Measurements from ENCODE around the gene RELN.

Gene RELN

DNA sequence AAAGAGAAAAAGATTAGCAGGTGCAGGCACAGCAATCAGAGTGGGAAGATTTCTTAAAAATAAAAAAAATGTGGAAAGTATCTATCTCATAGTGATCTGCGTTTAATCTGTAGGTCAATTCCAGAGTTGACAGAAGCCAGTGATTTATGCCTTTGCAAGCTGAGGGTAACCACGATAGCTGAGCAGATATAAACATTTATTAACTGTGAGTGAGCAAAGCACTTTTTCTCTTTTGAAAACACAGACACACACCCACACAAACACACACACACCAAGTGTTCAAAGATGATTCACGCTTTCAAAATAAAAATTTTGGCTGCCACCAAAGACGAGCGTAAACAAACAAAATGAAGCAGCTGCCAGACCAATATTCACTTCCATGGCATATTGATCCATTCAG is 300.2 kb downstream of the RELN start:
- no peaks in the 10 kb centered on the region for H3K9me3 ChIP-seq (ENCODE audit: control insufficient read depth, insufficient read depth, low read depth, low read length)
- TF ChIP-seq ZNF654 (tag by site-specific recombination; IDR thresholded peaks at IDR 0.05; ENCODE audit: low read depth) = no peak
- TF ChIP-seq MEIS1 (CRISPR knock-in tag; IDR thresholded peaks at IDR 0.05; ENCODE audit: borderline replicate concordance) = 0 out of 2 replicates have a peak, but pooled peaks have one; percentile 27
- ChIA-PET CTCF (no interaction called here), POLR2A (no interaction called here)
- H3K36me3 ChIP-seq (ENCODE audit: control insufficient read depth in 2 of 2, insufficient read depth in 1 of 2, low read length in 2 of 2) = no peaks in the 10 kb centered on the region
- H3K4me1 ChIP-seq (ENCODE audit: control insufficient read depth, insufficient read depth, low read length) = no peaks in the 10 kb centered on the region
- H3K4me3 ChIP-seq (ENCODE audit: low read depth, low read length) = no peak overlapping the region
- no peak overlapping the region for H3K27ac ChIP-seq (ENCODE audit: extremely low read depth, low read depth, low read length)

DNA sequence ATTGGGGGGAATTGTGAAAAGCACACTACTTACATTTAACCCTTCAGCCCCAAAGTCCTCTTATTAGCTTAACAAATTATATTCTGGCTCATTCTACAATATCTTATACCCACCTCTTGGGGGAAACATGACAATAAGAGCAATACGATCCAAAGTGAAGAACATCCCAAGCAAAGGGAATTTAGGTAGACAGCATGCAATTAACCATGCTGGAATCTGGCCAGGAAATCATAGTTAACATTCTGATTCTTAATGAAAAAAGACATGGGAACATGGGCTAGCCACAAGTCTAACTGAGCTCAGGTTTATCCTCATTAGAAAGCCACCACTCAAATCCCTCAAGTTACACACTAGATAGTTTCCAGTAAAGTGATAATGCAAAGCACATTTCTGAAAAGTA is 301.5 kb downstream of the RELN start:
- Histone ChIP-seq H3K4me1 (ENCODE audit: control insufficient read depth, insufficient read depth, low read length) (no peaks in the 10 kb centered on the region), H3K36me3 (ENCODE audit: control insufficient read depth in 2 of 2, insufficient read depth in 1 of 2, low read length in 2 of 2) (no peaks in the 10 kb centered on the region), H3K27ac (ENCODE audit: extremely low read depth, low read depth, low read length) (no peak overlapping the region), H3K4me3 (ENCODE audit: low read depth, low read length) (no peak overlapping the region), H3K9me3 (ENCODE audit: control insufficient read depth, insufficient read depth, low read depth, low read length) (no peaks in the 10 kb centered on the region)
- TF ChIP-seq ZNF843 (tag by site-specific recombination; IDR thresholded peaks at IDR 0.05) = no peak
- TF ChIP-seq ZNF175 (tag by site-specific recombination; IDR thresholded peaks at IDR 0.05) = no peak
- no peak for TF ChIP-seq ZNF433 (tag by site-specific recombination; IDR thresholded peaks at IDR 0.05; ENCODE audit: low read depth)
- TF ChIP-seq ZNF664 (tag by site-specific recombination; IDR thresholded peaks at IDR 0.05) = no peak
- TF ChIP-seq ZNF426 (tag by site-specific recombination; IDR thresholded peaks at IDR 0.05) = no peak
- no peak for TF ChIP-seq ZNF629 (tag by site-specific recombination; IDR thresholded peaks at IDR 0.05)
- TF ChIP-seq ZNF133 (tag by site-specific recombination; IDR thresholded peaks at IDR 0.05) = no peak
- TF ChIP-seq ZXDB (tag by site-specific recombination; IDR thresholded peaks at IDR 0.05) = no peak
- TF ChIP-seq, protein P1, sequence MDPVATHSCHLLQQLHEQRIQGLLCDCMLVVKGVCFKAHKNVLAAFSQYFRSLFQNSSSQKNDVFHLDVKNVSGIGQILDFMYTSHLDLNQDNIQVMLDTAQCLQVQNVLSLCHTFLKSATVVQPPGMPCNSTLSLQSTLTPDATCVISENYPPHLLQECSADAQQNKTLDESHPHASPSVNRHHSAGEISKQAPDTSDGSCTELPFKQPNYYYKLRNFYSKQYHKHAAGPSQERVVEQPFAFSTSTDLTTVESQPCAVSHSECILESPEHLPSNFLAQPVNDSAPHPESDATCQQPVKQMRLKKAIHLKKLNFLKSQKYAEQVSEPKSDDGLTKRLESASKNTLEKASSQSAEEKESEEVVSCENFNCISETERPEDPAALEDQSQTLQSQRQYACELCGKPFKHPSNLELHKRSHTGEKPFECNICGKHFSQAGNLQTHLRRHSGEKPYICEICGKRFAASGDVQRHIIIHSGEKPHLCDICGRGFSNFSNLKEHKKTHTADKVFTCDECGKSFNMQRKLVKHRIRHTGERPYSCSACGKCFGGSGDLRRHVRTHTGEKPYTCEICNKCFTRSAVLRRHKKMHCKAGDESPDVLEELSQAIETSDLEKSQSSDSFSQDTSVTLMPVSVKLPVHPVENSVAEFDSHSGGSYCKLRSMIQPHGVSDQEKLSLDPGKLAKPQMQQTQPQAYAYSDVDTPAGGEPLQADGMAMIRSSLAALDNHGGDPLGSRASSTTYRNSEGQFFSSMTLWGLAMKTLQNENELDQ (tag by site-specific recombination; IDR thresholded peaks at IDR 0.05; ENCODE audit: low read depth) = no peak
- ChIA-PET CTCF (interaction anchor here (0.7 kb wide), 1 partner anchor 943 kb away, joined by 5 read pairs; no protein-coding TSS in a partner anchor), POLR2A (no interaction called here)

DNA sequence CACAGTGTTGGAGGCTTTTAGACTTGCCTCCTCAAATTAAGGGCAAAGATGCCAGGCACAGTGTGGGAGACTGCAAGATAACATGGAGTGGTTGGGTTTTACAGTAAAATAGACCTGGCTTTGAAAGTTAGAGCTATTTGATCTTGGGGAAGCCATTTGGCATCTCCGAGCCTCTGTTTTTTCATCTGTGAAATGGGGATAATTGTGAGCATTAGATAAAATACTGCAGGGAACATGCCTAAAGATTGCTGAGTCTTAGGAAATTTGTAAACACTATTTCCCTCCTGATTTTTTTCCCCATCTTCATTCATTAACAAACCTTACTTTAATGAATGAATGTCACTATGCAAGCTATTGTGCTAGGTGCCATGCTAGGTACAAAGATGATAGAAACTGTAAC is 302.2 kb downstream of the RELN start:
- Histone ChIP-seq H3K4me1 (ENCODE audit: control insufficient read depth, insufficient read depth, low read length) (no peaks in the 10 kb centered on the region), H3K4me3 (ENCODE audit: low read depth, low read length) (no peak overlapping the region), H3K27ac (ENCODE audit: extremely low read depth, low read depth, low read length) (no peak overlapping the region), H3K36me3 (ENCODE audit: control insufficient read depth in 2 of 2, insufficient read depth in 1 of 2, low read length in 2 of 2) (no peaks in the 10 kb centered on the region), H3K9me3 (ENCODE audit: control insufficient read depth, insufficient read depth, low read depth, low read length) (no peaks in the 10 kb centered on the region)
- ChIA-PET CTCF (interaction anchor here (0.6 kb wide), 1 partner anchor 302 kb away, joined by 3 read pairs; no protein-coding TSS in a partner anchor), POLR2A (no interaction called here)
- TF ChIP-seq ZNF10 (tag by site-specific recombination; IDR thresholded peaks at IDR 0.05) (no peak), PRDM1 (tag by site-specific recombination; IDR thresholded peaks at IDR 0.05) (no peak), IKZF3 (tag by site-specific recombination; IDR thresholded peaks at IDR 0.05) (no peak), ZNF239 (tag by site-specific recombination; IDR thresholded peaks at IDR 0.05) (no peak), ZNF16 (tag by site-specific recombination; IDR thresholded peaks at IDR 0.05; ENCODE audit: low read depth) (no peak), ZNF677 (tag by site-specific recombination; IDR thresholded peaks at IDR 0.05) (no peak), ZNF416 (tag by site-specific recombination; IDR thresholded peaks at IDR 0.05) (no peak), ZNF549 (tag by site-specific recombination; IDR thresholded peaks at IDR 0.05) (no peak)

DNA sequence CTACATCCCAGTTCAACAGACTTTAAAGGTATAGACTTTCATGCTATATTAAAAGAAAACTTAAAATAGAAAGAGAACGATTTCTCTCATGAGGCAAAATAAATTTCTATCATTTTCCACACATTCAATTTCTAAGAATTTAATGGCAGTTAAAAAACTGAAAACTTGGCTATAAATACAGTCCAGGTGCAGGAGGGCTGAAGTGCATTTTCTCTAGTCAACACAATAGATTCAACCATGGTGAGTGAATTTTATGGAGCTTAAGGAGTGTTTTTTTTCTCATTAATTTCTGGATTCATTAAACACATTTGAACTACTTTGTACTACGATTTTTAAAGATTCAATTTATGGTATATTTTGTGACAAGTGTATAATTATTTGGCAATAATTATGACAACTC is 302.7 kb downstream of the RELN start:
- H3K36me3 ChIP-seq (ENCODE audit: control insufficient read depth in 2 of 2, insufficient read depth in 1 of 2, low read length in 2 of 2) = no peaks in the 10 kb centered on the region
- H3K9me3 ChIP-seq (ENCODE audit: control insufficient read depth, insufficient read depth, low read depth, low read length) = no peaks in the 10 kb centered on the region
- H3K4me1 ChIP-seq (ENCODE audit: control insufficient read depth, insufficient read depth, low read length) = no peaks in the 10 kb centered on the region
- POLR2A ChIA-PET = no interaction called here
- TF ChIP-seq ZNF341 (tag by site-specific recombination; IDR thresholded peaks at IDR 0.05; ENCODE audit: low read depth) = no peak
- H3K4me3 ChIP-seq (ENCODE audit: low read depth, low read length) = no peak overlapping the region
- H3K27ac ChIP-seq (ENCODE audit: extremely low read depth, low read depth, low read length) = no peak overlapping the region
- CTCF ChIA-PET = no interaction called here

All from HEK293 (cell line).